ENCODE measurements around the gene MRPL10. TPM values are rescaled to one million over a fixed set of nuclear protein-coding genes. Genes with fewer than 3 reads are reported as not detected.

MRPL10 gene
- total RNA-seq = 9.6 and 14.0 TPM in 2 replicates

DNA sequence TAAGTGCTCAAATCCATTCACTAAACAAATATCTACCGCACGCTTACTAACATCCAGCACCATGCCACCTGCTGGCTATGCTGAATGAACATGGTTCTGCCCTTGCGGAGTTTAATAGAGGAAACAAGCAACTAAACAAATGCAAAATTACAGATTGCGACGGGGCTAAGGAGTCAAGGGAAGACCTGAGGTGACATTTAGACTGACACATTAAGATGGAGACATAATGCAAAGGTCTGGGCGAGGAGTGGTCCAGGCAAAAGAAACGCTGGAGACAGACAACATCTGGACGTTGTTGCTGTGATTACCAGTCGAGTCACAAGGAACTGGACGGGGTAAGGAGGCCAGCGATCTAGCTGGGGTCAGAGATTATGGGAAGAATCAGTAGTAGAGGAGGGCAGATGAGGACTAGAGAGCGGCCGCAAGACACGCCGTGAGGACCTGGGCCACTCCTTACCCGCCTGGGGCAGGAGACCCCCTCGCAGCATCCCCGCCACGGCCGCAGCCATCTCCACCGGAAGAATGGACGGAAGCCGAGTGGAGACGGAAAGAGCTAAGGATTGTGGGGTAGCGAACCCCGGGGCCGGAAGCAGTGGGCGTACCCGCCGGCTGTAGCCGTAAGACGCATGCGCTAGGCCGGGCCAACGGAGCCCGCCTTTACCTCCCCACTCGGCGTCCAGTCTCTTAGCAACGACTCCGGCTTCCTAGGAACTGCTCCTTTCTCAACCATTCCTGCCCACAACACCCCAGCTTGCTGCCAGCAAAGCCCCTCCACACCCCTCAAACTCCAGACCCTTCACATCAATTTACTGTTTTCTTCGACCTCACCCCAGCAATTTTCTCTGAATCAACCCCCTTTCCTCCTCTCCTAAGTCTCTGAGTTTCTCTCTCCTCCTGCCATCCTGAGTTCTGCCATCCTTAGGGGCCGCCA, at the start of gene MRPL10, which contains the start of gene LRRC46:
Gene MRPL10, minus strand, starts transcription at position 539 of the 931 bp plus-strand sequence. Its CDS starts 30 bp downstream, at position 509.
Gene LRRC46, plus strand, starts transcription at position 668 of the 931 bp plus-strand sequence. CDS start 320 bp downstream, outside the sequence.
- TF ChIP-seq, protein P1, sequence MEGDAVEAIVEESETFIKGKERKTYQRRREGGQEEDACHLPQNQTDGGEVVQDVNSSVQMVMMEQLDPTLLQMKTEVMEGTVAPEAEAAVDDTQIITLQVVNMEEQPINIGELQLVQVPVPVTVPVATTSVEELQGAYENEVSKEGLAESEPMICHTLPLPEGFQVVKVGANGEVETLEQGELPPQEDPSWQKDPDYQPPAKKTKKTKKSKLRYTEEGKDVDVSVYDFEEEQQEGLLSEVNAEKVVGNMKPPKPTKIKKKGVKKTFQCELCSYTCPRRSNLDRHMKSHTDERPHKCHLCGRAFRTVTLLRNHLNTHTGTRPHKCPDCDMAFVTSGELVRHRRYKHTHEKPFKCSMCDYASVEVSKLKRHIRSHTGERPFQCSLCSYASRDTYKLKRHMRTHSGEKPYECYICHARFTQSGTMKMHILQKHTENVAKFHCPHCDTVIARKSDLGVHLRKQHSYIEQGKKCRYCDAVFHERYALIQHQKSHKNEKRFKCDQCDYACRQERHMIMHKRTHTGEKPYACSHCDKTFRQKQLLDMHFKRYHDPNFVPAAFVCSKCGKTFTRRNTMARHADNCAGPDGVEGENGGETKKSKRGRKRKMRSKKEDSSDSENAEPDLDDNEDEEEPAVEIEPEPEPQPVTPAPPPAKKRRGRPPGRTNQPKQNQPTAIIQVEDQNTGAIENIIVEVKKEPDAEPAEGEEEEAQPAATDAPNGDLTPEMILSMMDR (IDR thresholded peaks at IDR 0.05; ENCODE audit: insufficient read depth, low read length, severe bottlenecking) = peak; percentile 34
- peak; percentile 85 for DNase-seq (ENCODE audit: low read depth)
- peak within 1 kb of the TSS; percentile 90 for H3K4me3 ChIP-seq (ENCODE audit: low read depth, low read length)
- H3K27me3 ChIP-seq (ENCODE audit: control insufficient read depth, insufficient read depth, low read length) = no peaks in the 10 kb centered on the region
- H3K36me3 ChIP-seq (ENCODE audit: control insufficient read depth, insufficient read depth, low read length) = peaks cover 20% of the 10 kb centered on the region
- FAIRE-seq = no peak

DNA sequence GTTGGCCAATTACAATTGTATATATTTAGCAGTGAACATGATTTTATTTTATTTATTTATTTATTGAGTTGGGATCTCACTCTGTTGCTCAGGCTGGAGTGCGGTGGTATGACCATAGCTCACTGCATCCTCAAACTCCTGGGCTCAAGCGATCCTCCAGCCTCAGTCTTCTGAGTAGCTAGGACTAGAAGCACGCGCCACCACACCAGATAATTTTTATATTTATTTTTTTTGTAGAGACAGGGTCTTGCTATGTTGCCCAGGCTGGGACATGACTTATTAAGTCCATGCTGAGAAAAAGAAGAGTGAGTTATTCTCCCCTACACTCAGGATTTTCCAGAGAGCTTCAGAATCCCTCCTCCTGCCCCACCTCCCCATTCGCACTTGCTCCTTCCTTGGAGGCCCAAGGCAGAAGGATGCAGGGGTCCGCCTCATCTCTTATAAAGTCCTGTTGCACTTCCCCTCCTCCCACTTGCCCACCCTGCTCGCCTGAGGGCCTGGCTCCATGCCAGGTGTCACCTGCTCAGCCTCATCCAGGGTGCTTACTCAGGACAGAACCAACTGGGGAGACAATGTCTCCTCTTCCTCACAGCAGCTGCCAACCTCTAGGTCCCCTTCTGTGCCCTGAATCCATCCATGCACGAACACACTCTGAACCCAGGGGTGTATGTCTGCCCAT, 48.6 kb upstream of the MRPL10 start:
- TF ChIP-seq, protein P1 (IDR thresholded peaks at IDR 0.05; ENCODE audit: insufficient read depth, low read length, severe bottlenecking) = no peak
- no peak for FAIRE-seq
- no peak overlapping the region for H3K4me3 ChIP-seq (ENCODE audit: low read depth, low read length)
- peaks cover 2% of the 10 kb centered on the region for H3K27me3 ChIP-seq (ENCODE audit: control insufficient read depth, insufficient read depth, low read length)
- DNase-seq (ENCODE audit: low read depth) = no peak
- H3K36me3 ChIP-seq (ENCODE audit: control insufficient read depth, insufficient read depth, low read length) = no peaks in the 10 kb centered on the region

DNA sequence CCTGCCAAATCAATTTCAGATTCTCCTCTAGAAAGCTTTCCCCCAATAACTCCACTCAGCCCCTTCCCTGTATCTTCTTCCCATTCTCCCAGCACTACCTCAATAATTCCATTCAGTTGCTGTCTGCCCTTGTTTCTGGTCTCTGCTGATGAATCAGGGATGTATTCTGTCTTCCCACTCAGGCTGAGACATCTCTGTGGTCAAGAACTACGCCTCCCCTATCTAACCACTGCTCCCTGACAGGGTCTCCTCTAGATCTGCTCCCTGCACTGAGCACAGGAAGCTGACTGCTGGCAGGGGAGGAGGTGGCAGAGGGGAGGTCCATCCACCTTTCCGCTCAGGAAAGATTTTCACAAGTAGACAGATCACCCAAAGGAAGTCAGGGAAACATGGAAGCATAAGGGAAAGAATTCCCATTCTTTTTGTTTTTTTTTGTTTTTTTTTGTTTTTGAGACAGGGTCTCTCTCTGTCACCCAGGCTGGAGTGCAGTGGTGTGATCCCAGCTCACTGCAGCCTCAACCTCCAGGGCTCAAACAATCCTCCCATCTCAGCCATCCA, 47.8 kb upstream of the MRPL10 start:
- Histone ChIP-seq H3K27me3 (ENCODE audit: control insufficient read depth, insufficient read depth, low read length) (peaks cover 2% of the 10 kb centered on the region), H3K4me3 (ENCODE audit: low read depth, low read length) (no peak overlapping the region), H3K36me3 (ENCODE audit: control insufficient read depth, insufficient read depth, low read length) (no peaks in the 10 kb centered on the region)
- TF ChIP-seq, protein P1 (IDR thresholded peaks at IDR 0.05; ENCODE audit: insufficient read depth, low read length, severe bottlenecking) = no peak
- no peak for FAIRE-seq
- peak; percentile 18 for DNase-seq (ENCODE audit: low read depth)

DNA sequence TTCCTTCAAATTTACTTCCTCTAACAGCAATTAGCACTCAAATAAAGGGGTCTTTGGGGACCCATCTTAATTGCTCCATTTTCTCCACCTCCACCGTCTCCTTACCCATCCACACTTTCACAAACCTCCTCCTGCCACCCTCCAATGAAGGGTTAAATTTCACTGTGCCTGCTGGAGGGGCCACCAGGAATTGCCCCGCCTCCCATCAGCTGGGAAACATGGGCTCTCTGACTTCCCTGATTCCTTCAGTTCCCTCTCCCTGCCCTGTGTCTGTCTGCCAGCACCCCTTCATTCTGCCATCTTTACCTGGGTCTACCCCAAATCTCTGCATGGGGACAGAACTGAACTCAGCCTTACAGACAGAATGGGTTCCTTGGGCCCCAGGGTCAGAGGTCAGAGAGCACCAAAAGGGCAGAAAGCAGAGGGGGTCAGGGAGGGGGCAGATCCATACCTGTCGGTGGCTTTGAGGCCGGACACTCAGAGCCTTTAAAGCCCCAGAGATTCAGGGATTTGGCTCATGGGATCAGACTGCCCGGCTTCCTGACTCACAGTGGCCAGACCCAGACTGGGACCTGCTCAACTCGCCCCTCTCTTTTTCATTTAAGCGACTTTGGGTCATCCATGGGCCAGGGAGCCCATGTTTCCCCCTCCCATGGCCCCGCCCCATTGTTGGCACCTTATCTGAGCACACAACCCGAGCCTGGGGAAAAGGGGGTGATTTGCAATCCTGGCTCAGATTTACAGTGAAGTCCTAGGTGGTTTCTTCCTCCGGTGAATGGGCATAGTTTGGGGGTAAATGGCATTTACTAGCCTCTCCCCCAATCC, 47.1 kb upstream of the MRPL10 start:
- no peak overlapping the region for H3K4me3 ChIP-seq (ENCODE audit: low read depth, low read length)
- FAIRE-seq (no peak), DNase-seq (ENCODE audit: low read depth) (no peak)
- H3K36me3 ChIP-seq (ENCODE audit: control insufficient read depth, insufficient read depth, low read length) = no peaks in the 10 kb centered on the region
- TF ChIP-seq, protein P1 (IDR thresholded peaks at IDR 0.05; ENCODE audit: insufficient read depth, low read length, severe bottlenecking) = no peak
- H3K27me3 ChIP-seq (ENCODE audit: control insufficient read depth, insufficient read depth, low read length) = peaks cover 2% of the 10 kb centered on the region

DNA sequence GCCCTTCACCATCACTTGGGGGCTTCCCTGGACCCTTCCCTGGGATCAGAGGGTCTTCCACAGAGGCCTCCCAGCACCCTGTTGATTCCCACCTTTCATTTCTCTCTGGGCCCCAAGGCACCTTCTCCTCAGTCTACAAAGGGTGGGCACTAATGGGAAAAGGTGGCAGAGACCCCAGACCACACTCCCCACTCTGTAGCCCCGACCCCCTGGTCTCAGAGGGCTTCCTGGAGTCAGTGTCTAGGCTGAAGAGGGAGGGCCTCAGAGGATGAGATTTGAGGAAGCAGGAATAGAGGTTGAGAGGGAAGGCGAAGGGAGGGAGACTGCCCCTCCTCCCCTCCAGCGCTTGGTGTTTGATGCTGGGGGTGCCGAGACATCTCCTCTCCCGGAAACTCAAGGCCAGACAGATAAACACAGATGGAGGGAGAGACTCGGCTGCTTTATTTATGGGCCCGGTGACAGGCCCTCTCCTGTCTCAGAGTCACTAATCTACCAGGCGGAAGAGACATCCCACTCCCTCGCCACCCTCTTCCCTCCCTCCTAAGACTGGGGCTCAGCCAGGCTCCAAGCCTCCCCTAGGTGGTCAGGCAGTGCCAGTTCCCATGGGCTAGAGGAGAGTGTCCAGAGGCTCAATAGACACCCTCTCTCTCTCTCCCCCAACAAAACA, 46.2 kb upstream of the MRPL10 start:
- no peak for DNase-seq (ENCODE audit: low read depth)
- TF ChIP-seq, protein P1 (IDR thresholded peaks at IDR 0.05; ENCODE audit: insufficient read depth, low read length, severe bottlenecking) = no peak
- Histone ChIP-seq H3K27me3 (ENCODE audit: control insufficient read depth, insufficient read depth, low read length) (peaks cover 4% of the 10 kb centered on the region), H3K36me3 (ENCODE audit: control insufficient read depth, insufficient read depth, low read length) (no peaks in the 10 kb centered on the region), H3K4me3 (ENCODE audit: low read depth, low read length) (no peak overlapping the region)
- no peak for FAIRE-seq
